HG02840 (cell line): Measurements from ENCODE around the gene SOD3.

Source experiments
- ATAC-seq: cut with Tn5 transposase; IDR thresholded peaks from one replicate; pipeline ENCODE4 v1.9.1; 2021; ENCODE audit warnings: mild to moderate bottlenecking, moderate library complexity, moderate number of reproducible peaks; ENCODE audit not compliant: unreplicated experiment, low FRiP score

Gene SOD3

DNA sequence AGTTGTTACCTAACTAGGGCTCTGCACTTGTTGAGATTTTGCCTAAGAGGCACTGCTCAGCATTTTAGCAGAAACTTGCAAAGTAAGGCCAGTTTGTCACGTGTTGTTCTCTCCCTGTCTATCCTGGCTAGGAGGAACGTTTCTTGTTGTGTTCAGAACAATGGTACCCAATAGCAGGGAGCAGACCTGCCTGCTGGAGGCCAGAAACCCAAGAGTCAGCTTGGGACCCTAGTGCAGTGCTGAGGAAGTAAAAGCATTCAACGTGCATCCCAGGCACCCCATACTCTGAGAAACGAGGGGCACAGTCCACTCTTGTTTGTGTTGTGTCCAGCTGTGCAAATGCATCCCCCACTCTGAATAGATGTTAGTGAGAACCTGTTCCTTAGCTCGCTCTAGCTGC, 42.4 kb downstream of the SOD3 start:
- no peak for ATAC-seq

DNA sequence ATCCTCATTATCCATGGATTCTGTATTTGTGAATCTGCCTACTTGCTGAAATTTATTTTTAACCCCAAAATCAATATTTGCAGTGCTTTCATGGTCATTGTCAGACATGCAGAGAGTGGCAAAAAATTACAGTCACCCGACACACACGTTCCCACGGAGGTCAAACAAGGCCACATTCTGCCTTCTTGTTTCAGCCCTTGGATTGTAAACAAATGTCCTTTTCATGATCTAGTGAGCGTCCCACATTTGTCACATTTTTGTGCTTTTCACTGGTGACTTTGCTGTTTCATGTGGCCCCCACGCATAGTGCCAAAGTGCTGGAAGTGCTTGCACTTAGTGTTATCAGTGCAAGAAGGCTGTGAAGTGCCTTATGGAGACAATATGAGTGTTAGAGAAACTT, 45.0 kb downstream of the SOD3 start:
- ATAC-seq: no peak

DNA sequence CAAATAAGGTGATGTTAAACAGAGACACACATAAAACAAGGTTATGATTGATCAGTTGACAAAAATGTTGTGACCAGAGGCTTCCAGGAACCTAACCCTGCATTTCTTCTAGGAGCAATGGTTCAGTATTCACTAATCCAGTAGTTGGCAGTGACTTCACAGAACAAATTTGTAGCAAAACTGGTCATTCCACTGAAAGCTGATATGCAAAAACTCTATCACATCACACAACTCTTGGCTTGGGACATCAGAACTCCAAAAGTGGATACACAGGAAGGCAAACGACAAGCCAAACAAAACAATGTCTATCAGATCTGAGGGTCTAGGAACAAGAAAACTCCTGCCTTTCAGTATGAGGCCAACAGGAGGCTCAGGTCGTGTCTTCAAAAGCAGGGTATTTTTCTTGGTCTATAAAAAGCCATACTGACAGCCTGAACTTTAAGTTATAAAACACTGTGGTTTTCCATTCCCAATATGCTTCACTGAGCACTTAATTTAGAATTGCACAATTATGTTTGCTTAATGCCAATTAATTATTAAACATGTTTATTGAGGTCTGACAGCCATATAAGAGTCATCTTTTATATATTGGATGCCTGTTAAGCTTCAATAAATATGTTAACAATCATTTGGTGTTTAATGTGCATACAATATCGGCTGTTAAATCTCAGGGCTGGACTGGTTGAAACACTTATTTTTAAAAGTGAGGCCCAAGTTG, 45.6 kb downstream of the SOD3 start:
- no peak for ATAC-seq

DNA sequence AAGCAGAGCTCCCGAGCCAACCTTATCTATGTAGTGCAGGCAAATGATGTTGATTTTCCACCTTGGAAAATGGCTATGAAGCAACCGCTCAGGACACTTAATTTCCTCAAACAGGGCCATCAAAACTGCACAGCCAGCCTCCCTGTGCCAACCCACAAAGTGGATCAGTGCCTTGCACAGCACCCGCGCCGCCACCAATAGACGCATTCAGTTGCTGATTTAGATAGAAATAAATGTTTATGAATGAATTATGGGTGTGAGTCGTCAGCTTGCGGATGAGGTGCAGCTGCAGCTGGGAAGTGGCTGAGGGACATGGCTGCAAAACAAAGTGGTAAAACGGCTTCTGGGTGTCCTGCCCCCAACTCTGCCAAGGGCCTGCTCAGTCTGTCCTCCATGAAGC, 47.0 kb downstream of the SOD3 start:
- ATAC-seq: no peak

DNA sequence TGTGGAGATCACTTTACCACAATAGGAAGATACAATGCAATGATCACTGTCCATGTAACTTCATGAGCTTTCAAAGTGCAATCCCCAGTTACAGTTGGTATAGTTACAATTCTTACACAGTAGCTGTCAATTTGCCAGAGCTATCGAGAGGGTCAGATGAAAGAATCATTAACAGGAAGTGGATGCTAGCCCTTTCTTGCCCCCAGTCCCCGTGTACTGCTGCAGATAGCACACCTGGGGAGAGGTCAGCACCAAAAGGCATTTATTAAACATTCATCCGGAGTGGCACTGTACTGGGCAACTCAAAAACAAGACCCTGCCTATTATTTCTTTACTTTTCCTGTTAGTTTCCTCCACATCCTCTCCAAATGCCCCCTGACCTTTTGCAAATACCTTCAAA, 47.7 kb downstream of the SOD3 start:
- no peak for ATAC-seq

DNA sequence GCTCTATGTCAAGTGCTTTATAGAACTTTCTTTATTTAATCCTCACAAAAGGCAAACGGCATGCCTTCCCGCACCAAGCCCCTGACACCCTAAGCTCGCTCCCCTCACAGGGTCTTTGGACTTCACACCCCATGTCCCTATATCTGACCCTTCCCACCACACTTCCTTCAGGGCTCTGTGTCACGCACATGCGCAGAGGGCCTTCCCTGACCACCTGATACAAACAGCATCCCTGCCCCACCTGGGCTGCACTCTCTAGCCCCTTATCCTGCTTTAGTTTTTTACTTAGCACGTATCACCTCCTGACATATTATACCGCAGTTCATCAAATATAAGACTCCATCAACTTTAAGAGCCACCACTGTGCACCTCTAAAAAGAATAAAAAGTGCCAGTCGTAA, 49.8 kb downstream of the SOD3 start:
- ATAC-seq: no peak

DNA sequence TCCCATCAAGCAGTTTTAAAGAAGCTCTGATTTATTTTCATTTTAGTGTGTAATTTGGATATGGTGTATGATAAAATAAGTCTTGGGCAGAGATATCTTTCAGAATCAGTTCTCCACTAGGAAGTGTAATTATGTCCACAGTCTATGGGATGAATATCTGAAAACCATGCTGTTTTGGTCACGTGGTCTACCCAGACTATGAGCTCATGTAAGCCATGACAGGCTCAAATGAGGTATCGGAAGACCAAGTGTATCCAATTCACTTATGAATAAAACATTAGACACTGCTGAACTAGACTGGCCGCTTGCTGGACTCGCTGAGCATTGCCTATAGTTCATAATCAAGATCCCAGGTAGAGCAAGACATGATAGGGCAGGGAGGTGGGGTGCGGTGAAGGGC, 50.5 kb downstream of the SOD3 start:
- ATAC-seq: no peak

DNA sequence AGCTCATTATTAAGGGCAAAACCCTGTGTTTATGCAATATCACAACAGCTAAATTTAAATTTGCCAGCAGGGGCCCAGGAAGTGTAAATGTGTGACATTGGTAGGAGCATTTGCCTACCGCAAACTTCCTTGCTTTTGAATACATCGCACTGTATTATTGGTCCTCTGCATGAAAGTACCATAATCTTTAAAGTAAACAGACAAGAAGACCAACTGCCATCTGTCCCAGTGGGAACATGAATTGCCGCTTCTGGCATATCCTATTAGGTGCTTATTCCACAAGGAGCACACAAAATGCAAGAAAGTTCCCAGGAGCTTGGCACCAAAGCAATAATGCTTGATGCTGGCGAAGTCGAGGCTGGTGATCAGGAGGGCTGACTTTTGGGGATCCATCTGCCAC, 51.3 kb downstream of the SOD3 start:
- no peak for ATAC-seq

DNA sequence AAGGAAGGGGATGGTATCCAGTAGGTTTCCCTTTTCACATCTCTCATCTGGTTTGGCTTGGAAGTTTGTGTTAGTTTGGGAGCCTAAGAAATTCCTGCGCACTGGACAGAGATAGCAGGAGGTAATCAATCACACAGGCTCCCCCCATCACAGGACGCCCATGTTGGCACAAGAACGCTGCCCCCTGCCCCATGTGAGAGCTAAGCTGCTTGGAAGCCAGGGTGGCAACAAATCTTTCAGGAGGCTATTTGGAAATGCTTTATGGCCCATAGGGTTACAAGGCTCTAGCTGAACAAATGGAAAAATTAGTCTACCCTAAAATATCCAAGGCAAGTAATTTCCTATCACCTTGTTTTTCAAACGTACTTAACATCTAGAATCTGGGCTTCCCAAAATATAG, 54.0 kb downstream of the SOD3 start:
- ATAC-seq: no peak

DNA sequence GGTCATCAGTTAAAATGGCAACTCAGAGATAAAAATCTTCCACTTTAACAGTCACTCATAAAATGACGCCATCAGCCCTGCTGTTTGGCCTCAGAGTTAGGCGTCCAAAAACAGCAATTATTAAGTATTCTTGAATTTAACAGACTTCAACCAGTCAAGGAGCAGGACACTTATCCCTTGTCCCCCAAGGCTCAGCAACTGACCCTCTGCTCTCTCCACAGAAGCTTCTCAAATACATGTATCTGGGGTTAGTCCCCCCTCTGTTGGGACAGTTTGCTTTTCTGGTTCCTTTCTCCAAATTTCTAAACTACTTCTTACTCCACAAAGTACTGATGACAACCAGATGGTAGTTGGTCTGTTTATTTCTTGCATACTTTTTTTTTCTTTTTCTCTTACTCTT, 54.4 kb downstream of the SOD3 start:
- no peak for ATAC-seq
